ENCODE results near the gene NAGA.

DNA sequence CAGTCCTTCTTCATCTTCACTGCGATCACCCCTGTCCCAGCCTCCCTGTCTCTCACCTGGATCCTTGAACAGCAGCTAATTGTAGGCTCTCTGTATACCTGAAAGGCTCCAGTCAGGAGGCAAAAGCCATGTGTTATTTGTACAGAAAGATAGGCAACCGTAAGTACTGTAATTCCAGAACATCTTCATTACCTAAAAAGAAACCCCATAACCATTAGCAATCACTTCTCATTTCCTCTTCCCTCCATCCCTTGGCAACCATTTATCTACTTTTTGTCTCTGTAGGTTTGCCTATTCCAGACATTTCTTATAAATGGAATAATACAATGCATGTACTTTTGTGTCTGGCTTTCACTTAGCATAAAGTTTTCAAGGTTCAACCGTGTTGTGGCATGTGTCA is 17.8 kb downstream of the NAGA start:
- TF ChIP-seq EZH2 (IDR thresholded peaks at IDR 0.05; ENCODE audit: insufficient read depth, poor library complexity, severe bottlenecking), result no peak
- TF ChIP-seq EZH2phosphoT487 (IDR thresholded peaks at IDR 0.05; ENCODE audit: insufficient read depth, low read depth), result no peak
